ENCODE measurements around the gene NLRC3. TPM values are rescaled to one million over a fixed set of nuclear protein-coding genes. Genes with fewer than 3 reads are reported as not detected.

NLRC3 gene
- total RNA-seq, 1 experiment from 2014 or later = 0.02 TPM

- Histone ChIP-seq H3K4me3 (no peak overlapping the region), H3K36me3 (peaks cover 5% of the 10 kb centered on the region; the same call in 1 of the 2 replicates), H3K27ac (no peak overlapping the region), H3K4me1 (no peaks in the 10 kb centered on the region), H3K9me3 (replicated peaks) (no peaks in the 10 kb centered on the region), H3K27me3 (no peaks in the 10 kb centered on the region)
- no peak for DNase-seq
Observed at GRCh38 chr16:3591991-3592390, 14.8 kb upstream of the NLRC3 start.

- Histone ChIP-seq H3K4me3 (no peak overlapping the region), H3K36me3 (peaks cover 5% of the 10 kb centered on the region; the same call in 1 of the 2 replicates), H3K4me1 (no peaks in the 10 kb centered on the region), H3K9me3 (replicated peaks) (no peaks in the 10 kb centered on the region), H3K27ac (no peak overlapping the region), H3K27me3 (no peaks in the 10 kb centered on the region)
- no peak for DNase-seq
Observed at GRCh38 chr16:3591436-3591803, 14.2 kb upstream of the NLRC3 start.

DNA sequence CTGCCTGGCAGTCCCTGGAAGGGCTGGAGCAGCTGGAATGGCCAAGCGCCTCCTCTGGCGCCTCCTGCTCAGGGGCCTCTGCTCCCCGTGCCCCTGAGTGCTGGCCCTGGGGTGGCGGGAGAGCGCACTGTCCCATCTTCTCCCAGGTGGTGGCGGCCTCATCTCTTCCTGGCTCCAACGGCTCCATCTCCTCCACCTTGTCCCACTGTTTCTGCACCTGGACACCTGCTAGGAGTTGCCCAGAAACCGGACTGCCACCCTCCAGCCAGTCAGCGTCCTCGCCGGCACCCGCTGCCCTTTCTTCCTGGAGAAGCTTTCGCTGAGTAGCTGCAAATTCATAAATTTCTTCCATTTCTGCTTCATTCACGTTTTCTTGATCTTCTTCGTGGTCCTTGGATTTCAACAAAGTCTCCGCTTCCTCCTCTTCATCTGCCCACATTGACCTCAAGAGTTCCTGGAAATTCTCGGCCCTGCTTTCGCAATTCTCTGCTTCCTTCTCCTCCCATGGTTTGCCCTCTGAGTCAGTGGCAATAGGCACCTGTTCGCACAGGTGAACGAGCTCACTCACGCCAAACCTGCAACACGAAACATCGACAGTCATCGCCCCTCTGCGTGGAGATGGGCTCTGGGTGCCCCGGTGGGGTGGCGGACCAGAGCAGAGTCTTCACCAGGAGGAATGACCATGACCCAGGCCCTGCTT lies 13.7 kb upstream of the NLRC3 start:
- H3K27me3 ChIP-seq = no peaks in the 10 kb centered on the region
- H3K4me1 ChIP-seq = no peaks in the 10 kb centered on the region
- H3K4me3 ChIP-seq = no peak overlapping the region
- no peak for DNase-seq
- no peaks in the 10 kb centered on the region for H3K9me3 ChIP-seq (replicated peaks)
- no peak overlapping the region for H3K27ac ChIP-seq
- peaks cover 5% of the 10 kb centered on the region; the same call in 1 of the 2 replicates for H3K36me3 ChIP-seq

DNA sequence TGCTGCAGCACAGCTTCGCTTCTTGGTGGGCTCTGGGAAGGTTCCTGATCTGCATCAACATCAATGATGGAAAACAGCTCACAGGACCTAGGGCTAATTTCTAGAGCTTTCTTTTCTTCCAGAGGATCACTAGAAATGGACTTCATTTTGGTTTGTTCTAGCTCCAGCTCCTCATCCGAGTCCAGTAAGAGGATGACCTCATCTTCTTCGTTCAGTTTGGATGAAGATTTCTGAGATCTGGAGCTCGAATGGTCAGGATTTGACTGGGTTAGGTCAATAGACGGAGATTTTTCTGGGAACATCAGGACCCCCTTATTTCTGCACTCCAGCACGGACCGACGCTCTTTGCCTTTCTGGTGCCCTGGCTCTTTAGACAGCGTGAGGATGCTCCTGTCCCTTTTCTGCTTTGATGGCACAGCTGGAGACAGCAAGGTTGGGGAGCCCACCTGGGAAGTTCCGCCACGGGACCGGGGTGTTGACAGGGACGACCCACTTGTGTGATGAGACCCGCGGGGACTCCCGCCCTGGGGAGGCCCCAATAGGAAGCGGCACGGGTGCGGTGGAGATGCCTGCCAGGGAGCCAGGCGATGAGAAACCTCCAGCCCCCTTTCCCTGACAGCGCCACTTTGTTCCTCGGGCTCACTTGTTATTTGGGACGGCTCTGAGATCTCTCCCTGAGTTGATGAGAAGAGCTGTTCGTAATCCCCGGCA lies 12.9 kb upstream of the NLRC3 start:
- Histone ChIP-seq H3K27me3 (no peaks in the 10 kb centered on the region), H3K4me1 (no peaks in the 10 kb centered on the region), H3K9me3 (replicated peaks) (no peaks in the 10 kb centered on the region), H3K27ac (no peak overlapping the region), H3K4me3 (no peak overlapping the region), H3K36me3 (peaks cover 5% of the 10 kb centered on the region; the same call in 1 of the 2 replicates)
- DNase-seq = no peak

GRCh38 chr16:3589441-3589921 lies 12.3 kb upstream of the NLRC3 start:
- no peak for DNase-seq
- H3K4me3 ChIP-seq = no peak overlapping the region
- no peaks in the 10 kb centered on the region for H3K27me3 ChIP-seq
- peaks cover 5% of the 10 kb centered on the region for H3K36me3 ChIP-seq
- H3K27ac ChIP-seq = no peak overlapping the region
- no peaks in the 10 kb centered on the region for H3K4me1 ChIP-seq
- H3K9me3 ChIP-seq (replicated peaks) = no peaks in the 10 kb centered on the region

- Histone ChIP-seq H3K4me1 (no peaks in the 10 kb centered on the region), H3K4me3 (no peak overlapping the region), H3K27me3 (no peaks in the 10 kb centered on the region), H3K9me3 (replicated peaks) (no peaks in the 10 kb centered on the region), H3K36me3 (peaks cover 5% of the 10 kb centered on the region), H3K27ac (no peak overlapping the region)
- no peak for DNase-seq
Observed at GRCh38 chr16:3589001-3589400, 11.8 kb upstream of the NLRC3 start.

DNA sequence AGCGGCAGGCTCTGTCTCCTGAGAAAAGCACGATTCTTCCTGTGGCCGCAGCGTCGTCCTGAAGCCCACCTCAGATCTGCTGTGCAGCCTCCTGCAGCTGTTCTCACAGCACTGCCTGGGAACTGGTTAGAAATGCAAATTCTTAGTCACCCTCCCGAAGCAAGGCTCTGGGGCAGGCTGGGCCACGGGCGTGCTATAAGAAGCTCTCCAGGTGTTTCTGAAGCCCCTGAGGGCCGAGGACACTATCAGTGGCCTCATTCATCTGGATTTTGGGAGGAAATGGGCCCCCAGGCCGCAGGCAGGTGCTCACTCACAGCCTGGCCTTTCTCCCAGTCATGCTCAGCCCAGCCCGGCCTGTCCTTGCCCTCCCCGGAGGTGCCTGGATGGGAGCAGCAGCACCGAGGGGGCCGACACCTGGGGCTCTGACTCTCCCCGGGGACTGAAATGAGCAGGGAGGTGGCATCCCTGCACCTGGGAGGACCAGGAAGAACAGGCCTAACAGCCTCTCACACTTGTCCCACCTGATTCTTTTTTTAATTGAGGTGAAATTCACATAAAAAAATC lies 10.4 kb upstream of the NLRC3 start:
- DNase-seq = no peak
- H3K36me3 ChIP-seq = peaks cover 5% of the 10 kb centered on the region
- no peak overlapping the region for H3K4me3 ChIP-seq
- no peaks in the 10 kb centered on the region for H3K4me1 ChIP-seq
- H3K27ac ChIP-seq = no peak overlapping the region
- no peaks in the 10 kb centered on the region for H3K9me3 ChIP-seq (replicated peaks)
- H3K27me3 ChIP-seq = no peaks in the 10 kb centered on the region

DNA sequence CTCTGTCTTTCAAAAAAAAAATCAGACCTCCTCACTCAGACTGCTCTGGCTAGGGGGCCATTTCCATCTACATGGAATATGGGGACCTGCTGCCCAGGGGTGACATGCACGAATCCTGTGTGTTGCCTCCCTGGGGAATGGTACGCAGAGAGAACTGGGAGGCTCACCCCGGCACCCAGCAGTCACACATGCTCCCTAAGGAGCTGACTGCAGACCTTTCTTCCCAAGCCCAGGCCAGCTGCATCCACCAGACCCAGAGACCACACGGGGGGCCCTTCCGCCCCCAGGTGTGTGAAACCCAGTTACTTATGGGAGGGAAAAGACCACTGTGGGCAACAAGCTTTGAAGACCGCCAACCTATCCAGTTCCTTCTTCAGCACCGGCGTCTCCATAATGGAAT lies 7.2 kb upstream of the NLRC3 start:
- Histone ChIP-seq H3K36me3 (no peaks in the 10 kb centered on the region; the same call in none of the 2 replicates), H3K9me3 (replicated peaks) (no peaks in the 10 kb centered on the region), H3K4me1 (peaks cover 16% of the 10 kb centered on the region), H3K4me3 (no peak overlapping the region), H3K27ac (no peak overlapping the region), H3K27me3 (no peaks in the 10 kb centered on the region)
- DNase-seq = no peak

GRCh38 chr16:3583303-3584038 lies 6.3 kb upstream of the NLRC3 start:
- Histone ChIP-seq H3K4me3 (no peak overlapping the region), H3K9me3 (replicated peaks) (no peaks in the 10 kb centered on the region), H3K36me3 (no peaks in the 10 kb centered on the region; the same call in none of the 2 replicates), H3K27ac (no peak overlapping the region), H3K27me3 (no peaks in the 10 kb centered on the region), H3K4me1 (peaks cover 22% of the 10 kb centered on the region)
- no peak for DNase-seq

DNA sequence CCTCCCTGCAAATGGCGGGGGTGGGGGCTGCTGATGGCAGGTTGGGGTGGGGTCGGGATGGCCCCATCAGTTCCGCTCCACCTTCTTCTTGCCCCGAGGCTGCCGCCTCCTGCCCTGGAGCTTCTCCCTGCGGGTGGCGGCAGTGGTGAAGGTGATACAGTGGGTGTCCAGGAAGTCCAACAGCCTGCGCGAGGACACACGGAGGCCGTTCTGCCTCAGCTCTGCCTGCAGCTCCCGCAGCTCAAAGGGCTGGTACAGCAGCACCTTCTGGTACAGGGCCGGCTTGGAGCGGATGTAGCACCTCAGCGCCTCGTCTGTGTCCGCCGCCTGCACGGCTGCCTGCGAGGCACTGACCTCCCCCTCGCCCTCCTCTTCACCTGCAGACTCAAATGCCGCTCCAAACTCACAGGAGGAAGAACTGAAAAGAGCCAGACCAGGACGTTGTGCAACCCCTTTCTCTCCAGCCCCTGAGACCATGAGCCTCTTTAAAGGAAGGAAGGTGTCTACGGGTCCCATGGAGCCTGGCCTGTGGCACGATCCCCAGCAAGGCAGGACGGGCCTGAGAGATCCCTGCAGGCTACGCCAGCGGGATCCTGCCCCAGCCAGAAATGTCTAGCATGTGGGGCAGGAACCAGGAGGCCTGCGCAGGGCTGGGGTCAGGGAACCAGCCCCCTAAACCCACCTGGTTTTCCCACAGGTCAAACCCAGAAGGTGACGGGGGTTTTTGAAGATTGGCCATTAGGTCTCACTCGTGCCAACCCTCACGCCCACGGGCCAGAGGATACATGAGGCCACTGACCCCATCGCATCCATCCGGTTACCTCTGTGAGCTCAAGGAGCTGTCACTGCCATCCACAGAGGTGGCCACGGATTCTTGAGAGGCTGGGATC lies 5.3 kb upstream of the NLRC3 start:
- DNase-seq = no peak
- Histone ChIP-seq H3K36me3 (no peaks in the 10 kb centered on the region; the same call in none of the 2 replicates), H3K27me3 (no peaks in the 10 kb centered on the region), H3K4me1 (peaks cover 25% of the 10 kb centered on the region), H3K27ac (no peak overlapping the region), H3K9me3 (replicated peaks) (no peaks in the 10 kb centered on the region), H3K4me3 (no peak overlapping the region)

GRCh38 chr16:3581392-3581791 lies 4.2 kb upstream of the NLRC3 start:
- H3K36me3 ChIP-seq = no peaks in the 10 kb centered on the region; the same call in 1 of the 2 replicates
- no peak overlapping the region for H3K27ac ChIP-seq
- no peaks in the 10 kb centered on the region for H3K9me3 ChIP-seq (replicated peaks)
- H3K27me3 ChIP-seq = no peaks in the 10 kb centered on the region
- peaks cover 25% of the 10 kb centered on the region for H3K4me1 ChIP-seq
- no peak overlapping the region for H3K4me3 ChIP-seq
- DNase-seq = no peak

GRCh38 chr16:3580686-3581085 lies 3.5 kb upstream of the NLRC3 start:
- H3K27ac ChIP-seq = no peak overlapping the region
- H3K9me3 ChIP-seq (replicated peaks) = no peaks in the 10 kb centered on the region
- peak; percentile 39 to 55 for DNase-seq
- no peak overlapping the region for H3K4me3 ChIP-seq
- no peaks in the 10 kb centered on the region for H3K27me3 ChIP-seq
- peaks cover 25% of the 10 kb centered on the region for H3K4me1 ChIP-seq
- H3K36me3 ChIP-seq = no peaks in the 10 kb centered on the region; the same call in 1 of the 2 replicates

- H3K36me3 ChIP-seq = no peaks in the 10 kb centered on the region; the same call in 1 of the 2 replicates
- H3K27ac ChIP-seq = no peak overlapping the region
- DNase-seq = no peak
- no peak overlapping the region for H3K4me3 ChIP-seq
- no peaks in the 10 kb centered on the region for H3K9me3 ChIP-seq (replicated peaks)
- peaks cover 25% of the 10 kb centered on the region for H3K4me1 ChIP-seq
- H3K27me3 ChIP-seq = no peaks in the 10 kb centered on the region
Observed at GRCh38 chr16:3580251-3580651, 3.0 kb upstream of the NLRC3 start.

- Histone ChIP-seq H3K36me3 (no peaks in the 10 kb centered on the region; the same call in 1 of the 2 replicates), H3K27me3 (no peaks in the 10 kb centered on the region), H3K27ac (peak overlapping the region; percentile 54; the same call in 1 of the 2 replicates), H3K4me3 (no peak overlapping the region), H3K4me1 (peaks cover 25% of the 10 kb centered on the region), H3K9me3 (replicated peaks) (no peaks in the 10 kb centered on the region)
- no peak for DNase-seq
Observed at GRCh38 chr16:3579776-3580175, 2.6 kb upstream of the NLRC3 start.

All from SJCRH30 (cell line).